ENCODE measurements around the gene AUTS2. TPM values are rescaled to one million over a fixed set of nuclear protein-coding genes. Genes with fewer than 3 reads are reported as not detected.
"Not testable (repeated sequence)": the region's sequence is repeated elsewhere in the genome, so short reads cannot be mapped to it uniquely, and the experiment has no call there.

Gene AUTS2
- total RNA-seq, 1 donor from 2014 or later: 53.0 TPM

GRCh38 chr7:70360557-70360956, 762.3 kb downstream of the AUTS2 start:
- TF ChIP-seq POLR2A (IDR thresholded peaks at IDR 0.05) (no peak), CTCF (IDR thresholded peaks at IDR 0.05) (no peak), POLR2AphosphoS5 (IDR thresholded peaks at IDR 0.05; ENCODE audit: insufficient read depth in 1 of 2, low read depth in 1 of 2) (no peak)
- DNase-seq (ENCODE audit: extremely low spot score in 2 of 2): no peak

GRCh38 chr7:70361821-70362220, 763.5 kb downstream of the AUTS2 start:
- no peak overlapping the region for H3K27ac ChIP-seq
- no peaks in the 10 kb centered on the region for H3K27me3 ChIP-seq
- no peaks in the 10 kb centered on the region for H3K36me3 ChIP-seq
- DNase-seq (ENCODE audit: extremely low spot score in 2 of 2): no peak
- H3K4me3 ChIP-seq: no peak overlapping the region
- no peaks in the 10 kb centered on the region for H3K9me3 ChIP-seq
- intact Hi-C loops (cut with DNase I): no loop called here
- H3K4me1 ChIP-seq: no peaks in the 10 kb centered on the region
- TF ChIP-seq CTCF (IDR thresholded peaks at IDR 0.05) (no peak), POLR2A (IDR thresholded peaks at IDR 0.05) (no peak), POLR2AphosphoS5 (IDR thresholded peaks at IDR 0.05; ENCODE audit: insufficient read depth in 1 of 2, low read depth in 1 of 2) (no peak)

More at GRCh38 chr7:70360557-70360956, 762.3 kb downstream of the AUTS2 start:
- H3K9me3 ChIP-seq: no peaks in the 10 kb centered on the region
- no peak overlapping the region for H3K27ac ChIP-seq
- intact Hi-C loops (cut with DNase I): no loop called here
- no peaks in the 10 kb centered on the region for H3K36me3 ChIP-seq
- H3K4me1 ChIP-seq: peaks cover 12% of the 10 kb centered on the region
- H3K4me3 ChIP-seq: no peak overlapping the region
- H3K27me3 ChIP-seq: no peaks in the 10 kb centered on the region

GRCh38 chr7:70364393-70364792, 766.1 kb downstream of the AUTS2 start:
- H3K9me3 ChIP-seq; intact Hi-C loops (cut with DNase I); H3K36me3 ChIP-seq; H3K4me3 ChIP-seq; H3K27ac ChIP-seq; DNase-seq (ENCODE audit: extremely low spot score in 2 of 2); H3K27me3 ChIP-seq; H3K4me1 ChIP-seq: not testable (repeated sequence)

GRCh38 chr7:70371652-70372051, 773.4 kb downstream of the AUTS2 start:
- no peaks in the 10 kb centered on the region for H3K27me3 ChIP-seq
- no peak overlapping the region for H3K27ac ChIP-seq
- DNase-seq (ENCODE audit: extremely low spot score in 2 of 2): no peak
- no peak overlapping the region for H3K4me3 ChIP-seq
- no peaks in the 10 kb centered on the region for H3K4me1 ChIP-seq
- H3K36me3 ChIP-seq: no peaks in the 10 kb centered on the region
- TF ChIP-seq POLR2AphosphoS5 (IDR thresholded peaks at IDR 0.05; ENCODE audit: insufficient read depth in 1 of 2, low read depth in 1 of 2): no peak
- no peak for TF ChIP-seq POLR2A (IDR thresholded peaks at IDR 0.05)
- no peak for TF ChIP-seq CTCF (IDR thresholded peaks at IDR 0.05)
- H3K9me3 ChIP-seq: no peaks in the 10 kb centered on the region
- intact Hi-C loops (cut with DNase I): no loop called here

GRCh38 chr7:70372768-70373515, 774.7 kb downstream of the AUTS2 start:
- no peak for DNase-seq (ENCODE audit: extremely low spot score in 2 of 2)
- Histone ChIP-seq H3K4me1 (no peaks in the 10 kb centered on the region), H3K9me3 (no peaks in the 10 kb centered on the region), H3K27me3 (no peaks in the 10 kb centered on the region), H3K4me3 (no peak overlapping the region), H3K27ac (no peak overlapping the region), H3K36me3 (no peaks in the 10 kb centered on the region)
- TF ChIP-seq POLR2A (IDR thresholded peaks at IDR 0.05) (no peak), CTCF (IDR thresholded peaks at IDR 0.05) (no peak), POLR2AphosphoS5 (IDR thresholded peaks at IDR 0.05; ENCODE audit: insufficient read depth in 1 of 2, low read depth in 1 of 2) (no peak)
- intact Hi-C loops (cut with DNase I): no loop called here

Data from vagina (tissue), 2 donors.